ENCODE data around the gene SP2.

The SP2 gene

GRCh38 chr17:47884427-47884740 is 11.7 kb upstream of the SP2 start:
- DNase-seq (ENCODE audit: low read depth), result no peak
- no peak overlapping the region for H3K4me3 ChIP-seq (ENCODE audit: low read length)
- TF ChIP-seq CTCF (conservative IDR thresholded peaks at IDR 0.05; ENCODE audit: low read length), result no peak

DNA sequence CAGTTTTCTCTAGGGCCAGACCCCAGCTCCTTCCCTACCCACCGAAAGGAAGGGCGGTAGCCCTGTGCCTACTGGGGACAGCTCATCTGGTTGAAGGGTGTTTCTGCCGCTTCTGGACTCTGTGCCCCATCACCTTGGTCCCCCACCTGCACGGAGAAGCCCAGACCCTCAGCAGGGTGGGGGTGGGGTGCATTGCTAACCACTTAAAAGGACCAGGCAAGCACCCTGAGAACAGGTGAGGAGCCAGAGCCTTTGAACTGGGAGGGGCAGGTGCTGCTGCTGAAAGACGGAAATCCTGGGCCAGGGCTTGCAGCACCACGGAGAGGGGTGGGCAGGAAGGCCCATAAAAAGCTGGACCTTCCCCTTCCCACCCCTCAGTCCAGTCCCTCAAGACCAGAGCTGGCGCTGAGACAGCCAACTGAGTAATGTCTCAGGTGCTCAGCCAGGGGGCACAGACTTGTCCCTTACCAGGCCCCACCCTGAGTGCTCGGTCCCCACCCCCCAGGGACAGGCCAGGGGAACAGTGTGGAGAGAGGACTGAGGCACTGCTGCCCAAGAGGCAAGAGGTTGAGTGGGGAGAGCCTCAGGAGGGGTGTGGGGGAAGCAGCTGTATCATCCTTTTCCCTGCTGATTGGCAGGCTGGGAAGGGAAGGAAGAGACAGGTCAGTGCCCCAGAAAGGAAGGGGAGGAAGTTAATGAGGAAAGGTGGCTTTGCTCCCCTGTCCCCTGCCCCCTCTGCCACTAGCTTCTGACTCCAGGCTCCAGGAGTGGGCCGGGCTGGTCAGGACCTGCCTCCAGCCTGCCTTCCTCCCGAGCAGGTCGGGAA is 10.9 kb upstream of the SP2 start:
- TF ChIP-seq CTCF (conservative IDR thresholded peaks at IDR 0.05; ENCODE audit: low read length), result no peak
- H3K4me3 ChIP-seq (ENCODE audit: low read length), result no peak overlapping the region
- no peak for DNase-seq (ENCODE audit: low read depth)

GRCh38 chr17:47888293-47888692 is 7.7 kb upstream of the SP2 start:
- DNase-seq (ENCODE audit: low read depth), result no peak
- TF ChIP-seq CTCF (conservative IDR thresholded peaks at IDR 0.05; ENCODE audit: low read length), result no peak

GRCh38 chr17:47889734-47890529 is 6.1 kb upstream of the SP2 start:
- DNase-seq (ENCODE audit: low read depth), result peak; percentile 79
- peak; percentile 86 for TF ChIP-seq CTCF (conservative IDR thresholded peaks at IDR 0.05; ENCODE audit: low read length)
- no peak overlapping the region for H3K4me3 ChIP-seq (ENCODE audit: low read length)

More at GRCh38 chr17:47888293-47888692, 7.7 kb upstream of the SP2 start:
- H3K4me3 ChIP-seq (ENCODE audit: low read length), result no peak overlapping the region

DNA sequence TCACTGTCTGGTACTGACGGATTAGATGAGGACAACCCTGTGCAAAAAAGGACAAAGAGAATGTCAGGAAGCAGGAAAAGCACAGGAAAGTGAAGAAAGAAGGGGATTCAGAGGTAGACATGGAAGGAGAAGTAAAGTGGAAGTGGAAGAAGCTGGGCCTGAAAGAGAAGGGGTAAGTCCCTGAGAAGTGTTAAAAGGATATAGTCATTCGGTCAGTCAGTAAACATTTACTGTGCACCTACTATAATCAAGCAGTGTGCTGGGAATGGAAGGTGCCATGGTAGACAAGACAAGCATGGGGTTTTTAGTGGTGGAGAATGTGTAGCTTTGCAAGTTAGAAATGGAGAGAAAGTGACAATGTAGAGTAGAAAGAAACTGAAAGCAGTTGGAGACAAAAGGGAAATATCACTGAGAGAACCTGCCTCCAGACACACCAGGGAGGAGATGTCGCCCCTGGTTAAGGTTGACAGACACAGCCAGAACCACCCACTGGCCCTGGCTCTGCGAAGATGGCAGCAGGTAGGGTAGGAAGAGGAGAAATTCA is 4.4 kb upstream of the SP2 start:
- no peak for DNase-seq (ENCODE audit: low read depth)
- H3K4me3 ChIP-seq (ENCODE audit: low read length), result no peak overlapping the region

More for the DNA sequence above, 4.4 kb upstream of the SP2 start:
- no peak for TF ChIP-seq CTCF (conservative IDR thresholded peaks at IDR 0.05; ENCODE audit: low read length)
